Fibroblast of lung (primary cell): ENCODE data around the gene TMEM131.

Experiments used
- CTCF ChIP-seq, 2 donors: IDR thresholded peaks in 1 of 2; conservative IDR thresholded peaks in 1 of 2; 1 replicate in 1 of 2; 2 replicates in 1 of 2; pipeline ENCODE4 v1.5.1; 2011 to 2012; ENCODE audit warnings: low read length in 2 of 2, control low read depth in 1 of 2, inconsistent platforms in 1 of 2, low read depth in 1 of 2, mild to moderate bottlenecking in 1 of 2
- EZH2 ChIP-seq: IDR thresholded peaks from 2 replicates; pipeline ENCODE4 v1.5.1; 2012; ENCODE audit warnings: low read length, control low read depth, mild to moderate bottlenecking; ENCODE audit errors: missing control alignments

DNA sequence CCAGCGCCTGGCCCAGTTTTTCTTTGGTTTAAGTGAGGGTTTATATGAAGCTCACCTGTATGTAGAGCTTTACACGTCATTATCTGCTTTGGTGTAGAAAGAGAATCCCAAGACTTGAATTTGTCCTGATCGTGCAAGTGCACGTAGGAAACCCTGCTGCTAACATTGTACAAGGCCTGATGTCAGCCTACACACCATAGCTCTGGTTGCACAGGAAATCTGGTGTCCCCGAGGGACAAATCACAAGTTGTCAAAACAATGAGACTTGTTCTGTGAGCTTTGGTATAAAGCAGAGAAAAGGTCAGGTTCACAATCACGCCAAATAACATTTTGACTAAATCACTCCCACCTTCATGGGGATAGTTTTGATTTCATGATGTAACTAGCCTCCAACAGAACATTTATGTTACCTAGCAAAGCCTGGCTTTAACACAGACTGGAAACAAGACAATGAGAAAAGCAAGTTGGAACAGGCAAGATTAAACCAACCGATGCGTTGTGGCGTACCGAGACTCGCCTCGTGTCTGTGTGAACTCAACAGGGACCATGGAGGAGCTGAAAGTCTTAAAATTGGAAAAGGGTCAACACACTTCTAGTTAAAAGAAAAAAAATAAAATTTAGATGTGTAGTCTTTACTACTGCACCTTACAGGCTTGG, 240.9 kb downstream of the TMEM131 start:
- TF ChIP-seq CTCF (conservative IDR thresholded peaks at IDR 0.05 in 1 of 2, IDR thresholded peaks at IDR 0.05 in 1 of 2; ENCODE audit: low read depth in 1 of 2, low read length in 2 of 2) (no peak), EZH2 (no peak)
